K562 (cell line): ENCODE results near the gene CLDN5. TPM values are rescaled to one million over a fixed set of nuclear protein-coding genes. Genes with fewer than 3 reads are reported as not detected.
A peak's percentile ranks its signal among the peaks of the same experiment; 100 is the strongest.

Experiments used
- ARID2 ChIP-seq: fragments of 450-650 bp; IDR thresholded peaks from 2 replicates; pipeline ENCODE4 v1.6.1; 2017; ENCODE audit warnings: antibody characterized with exemption, mild to moderate bottlenecking
- CBFA2T2 ChIP-seq: fragments of 450-650 bp; conservative IDR thresholded peaks from 2 replicates; pipeline ENCODE4 v1.6.1; 2017; ENCODE audit warnings: mild to moderate bottlenecking
- CXXC5 ChIP-seq: fragments of 250-450 bp; sonication (Bioruptor Pico); IDR thresholded peaks from 2 replicates; pipeline ENCODE4 v1.8.0; 2022; ENCODE audit warnings: inconsistent platforms, mild to moderate bottlenecking, moderate library complexity
- HDAC1 ChIP-seq, 2 experiments: fragments of 450-650 bp; IDR thresholded peaks; 2 replicates each; pipeline ENCODE4 v1.6.1; 2016 to 2017; ENCODE audit warnings: inconsistent platforms in 1 of 2, mild to moderate bottlenecking in 1 of 2, moderate library complexity in 1 of 2
- HDAC2 ChIP-seq: fragments of 450-650 bp; IDR thresholded peaks from 2 replicates; pipeline ENCODE4 v1.6.1; 2016; ENCODE audit warnings: mild to moderate bottlenecking
- HDGF ChIP-seq: fragments of 450-650 bp; IDR thresholded peaks from 2 replicates; pipeline ENCODE4 v1.6.1; 2016
- HLTF ChIP-seq: fragments of 450-650 bp; IDR thresholded peaks from 2 replicates; pipeline ENCODE4 v1.6.1; 2016
- HNRNPUL1 ChIP-seq: fragments of 200-400 bp; formaldehyde crosslinking; IDR thresholded peaks from 2 replicates; pipeline ENCODE4 v1.6.1; 2017; ENCODE audit warnings: low read length
- LEF1 ChIP-seq: fragments of 450-650 bp; IDR thresholded peaks from 2 replicates; pipeline ENCODE4 v1.6.1; 2016; ENCODE audit warnings: mild to moderate bottlenecking
- NCOR1 ChIP-seq: fragments of 450-650 bp; IDR thresholded peaks from 2 replicates; pipeline ENCODE4 v1.6.1; 2016; ENCODE audit warnings: mild to moderate bottlenecking, moderate library complexity
- PHB2 ChIP-seq: fragments of 450-650 bp; IDR thresholded peaks from 2 replicates; pipeline ENCODE4 v1.6.1; 2017; ENCODE audit warnings: low read depth
- SMAD2 ChIP-seq: fragments of 150-350 bp; IDR thresholded peaks from 2 replicates; pipeline ENCODE4 v1.6.1; 2014; ENCODE audit warnings: low read depth, mild to moderate bottlenecking, low read length
- SNRNP70 ChIP-seq: fragments of 200-400 bp; formaldehyde crosslinking; optimal IDR thresholded peaks from 2 replicates; pipeline ENCODE3; 2017; ENCODE audit warnings: low read depth, low read length
- SPI1 ChIP-seq: IDR thresholded peaks from 2 replicates; pipeline ENCODE4 v1.6.1; 2011; ENCODE audit warnings: low read depth, low read length, control low read depth, borderline replicate concordance
- ZNF436 ChIP-seq: fragments of 250-450, 450-650 bp; sonication (Bioruptor Pico); formaldehyde crosslinking; IDR thresholded peaks from 2 replicates; pipeline ENCODE4 v1.7.0; 2020; ENCODE audit warnings: mild to moderate bottlenecking
- ZNF444 ChIP-seq: fragments of 250-450 bp; sonication (Bioruptor Pico); IDR thresholded peaks from 2 replicates; pipeline ENCODE4 v1.4.0; 2020; ENCODE audit warnings: mild to moderate bottlenecking, moderate library complexity
- ZNF586 ChIP-seq: fragments of 450-650 bp; formaldehyde crosslinking; conservative IDR thresholded peaks from 2 replicates; pipeline ENCODE4 v1.4.0; 2020; ENCODE audit warnings: mild to moderate bottlenecking, moderate library complexity
- ZNF717 ChIP-seq: fragments of 250-450 bp; sonication (Bioruptor Pico); IDR thresholded peaks from 2 replicates; pipeline ENCODE4 v1.5.0; 2021
- ZZZ3 ChIP-seq: fragments of 450-650 bp; IDR thresholded peaks from 2 replicates; pipeline ENCODE4 v1.6.1; 2016; ENCODE audit warnings: antibody characterized with exemption, mild to moderate bottlenecking, moderate library complexity
- polyA plus RNA-seq, 8 experiments: library from polyadenylated mRNA; depleted of rRNA in 4 of 8; stranded (reverse) in 5 of 8; unstranded in 3 of 8; fragments of >200 nt; fragmentation: Nextera tagmentation in 2 of 8; fragmentation: Illumina TruSeq in 1 of 8; extraction: Ambion mirVana in 2 of 8; extraction: Trizol in 1 of 8; gene quantifications; 2 replicates each; pipeline versions ENCODE4 v1.2.1 to v1.2.3, GENCODE V29; 2011 to 2014; ENCODE audit warnings: inconsistent platforms in 1 of 8, missing spikeins in 1 of 8
- total RNA-seq, 7 experiments: library from RNA; depleted of rRNA in 6 of 7; stranded (reverse); fragments of >200 nt in 6 of 7; fragmentation: Illumina TruSeq in 2 of 7; extraction: Trizol in 2 of 7; gene quantifications; 2 replicates each; pipeline versions ENCODE4 v1.2.1 to v1.2.3, GENCODE V29; 2011 to 2021; ENCODE audit warnings: low replicate concordance in 1 of 7
- TF ChIP-seq, protein P1 (sequence below): sonication (generic); formaldehyde crosslinking; IDR thresholded peaks from 2 replicates; pipeline ENCODE4 v1.9.0; 2022; ENCODE audit warnings: mild to moderate bottlenecking, missing genetic modification reagents
- TF ChIP-seq, protein P2 (sequence below): sonication (generic); formaldehyde crosslinking; IDR thresholded peaks from 2 replicates; pipeline ENCODE4 v1.8.0; 2022; ENCODE audit warnings: mild to moderate bottlenecking, low read depth, missing genetic modification reagents
- TF ChIP-seq, protein P3 (sequence below), 2 experiments: fragments of 450-650 bp; formaldehyde crosslinking in 1 of 2; IDR thresholded peaks; 2 replicates each; pipeline versions ENCODE4 v1.4.0 to v1.6.1; 2014 to 2020; ENCODE audit warnings: mild to moderate bottlenecking in 2 of 2, borderline replicate concordance in 1 of 2, low read depth in 1 of 2

CLDN5 gene
- total and polyA plus RNA-seq, 9 of the 15 experiments (the other 6 are each of a cell fraction or from before 2014, with no cell fraction given): 0.20 TPM; not detected in 8

DNA sequence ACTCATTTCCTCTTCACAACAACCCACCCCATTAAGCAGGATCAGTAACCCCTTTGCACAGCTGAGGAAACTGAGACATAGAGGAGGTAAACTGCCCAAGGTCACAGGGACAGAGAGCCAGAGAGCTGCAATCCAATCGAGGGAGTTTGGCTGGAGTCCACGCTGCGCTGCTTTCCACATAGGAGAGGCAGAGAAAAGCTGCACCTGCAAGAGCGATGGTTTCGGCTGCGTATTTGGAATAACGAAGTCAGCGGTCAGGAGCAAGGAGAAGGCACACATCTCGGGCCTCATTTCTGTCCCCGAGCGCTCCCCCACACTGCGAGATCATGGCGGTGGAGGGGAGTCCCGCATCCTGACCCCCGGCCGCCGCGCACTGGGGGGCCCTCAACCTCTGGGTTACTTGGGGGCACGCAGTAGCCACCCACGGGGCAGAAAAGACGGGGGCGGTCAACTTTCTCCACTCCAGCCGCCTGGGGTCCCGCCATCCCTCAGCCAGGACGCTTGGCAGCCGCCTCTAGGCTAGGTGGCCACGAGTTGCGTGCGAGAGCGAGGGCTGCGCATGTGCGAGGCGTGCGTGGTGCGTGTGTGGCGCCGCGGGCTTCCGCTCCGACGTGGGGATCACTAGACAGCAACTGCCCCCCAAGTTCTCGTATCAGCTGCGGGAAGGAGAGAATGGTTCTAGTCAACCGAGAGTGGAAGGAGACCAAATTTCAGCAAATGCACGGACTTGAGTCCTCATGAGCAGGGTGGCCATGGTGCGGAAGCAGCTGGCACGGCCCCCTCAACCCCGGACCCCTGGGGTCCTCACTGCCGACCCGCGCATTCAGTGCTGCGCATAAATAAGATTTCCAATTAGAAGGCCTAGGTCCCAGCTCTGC is 42.3 kb upstream of the CLDN5 start (continued):
- TF ChIP-seq HDGF (no peak), HNRNPUL1 (no peak), LEF1 (no peak), PHB2 (no peak), ZNF717 (CRISPR knock-in tag) (no peak), CXXC5 (CRISPR knock-in tag) (peak; percentile 75), SPI1 (no peak), ZNF436 (CRISPR knock-in tag) (no peak), NCOR1 (no peak), ZNF444 (CRISPR knock-in tag) (no peak), ARID2 (no peak), HDAC1 (IDR thresholded peaks at IDR 0.05) (no peak), CBFA2T2 (no peak), ZZZ3 (no peak), SNRNP70 (no peak), ZNF586 (CRISPR knock-in tag) (no peak), HLTF (no peak), SMAD2 (no peak), HDAC2 (no peak)
- TF ChIP-seq, protein P1, sequence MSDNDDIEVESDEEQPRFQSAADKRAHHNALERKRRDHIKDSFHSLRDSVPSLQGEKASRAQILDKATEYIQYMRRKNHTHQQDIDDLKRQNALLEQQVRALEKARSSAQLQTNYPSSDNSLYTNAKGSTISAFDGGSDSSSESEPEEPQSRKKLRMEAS: peak; percentile 80
- TF ChIP-seq, protein P2, sequence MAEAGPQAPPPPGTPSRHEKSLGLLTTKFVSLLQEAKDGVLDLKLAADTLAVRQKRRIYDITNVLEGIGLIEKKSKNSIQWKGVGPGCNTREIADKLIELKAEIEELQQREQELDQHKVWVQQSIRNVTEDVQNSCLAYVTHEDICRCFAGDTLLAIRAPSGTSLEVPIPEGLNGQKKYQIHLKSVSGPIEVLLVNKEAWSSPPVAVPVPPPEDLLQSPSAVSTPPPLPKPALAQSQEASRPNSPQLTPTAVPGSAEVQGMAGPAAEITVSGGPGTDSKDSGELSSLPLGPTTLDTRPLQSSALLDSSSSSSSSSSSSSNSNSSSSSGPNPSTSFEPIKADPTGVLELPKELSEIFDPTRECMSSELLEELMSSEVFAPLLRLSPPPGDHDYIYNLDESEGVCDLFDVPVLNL: peak; percentile 56; the same call in 1 of the 2 replicates
- TF ChIP-seq, protein P3, sequence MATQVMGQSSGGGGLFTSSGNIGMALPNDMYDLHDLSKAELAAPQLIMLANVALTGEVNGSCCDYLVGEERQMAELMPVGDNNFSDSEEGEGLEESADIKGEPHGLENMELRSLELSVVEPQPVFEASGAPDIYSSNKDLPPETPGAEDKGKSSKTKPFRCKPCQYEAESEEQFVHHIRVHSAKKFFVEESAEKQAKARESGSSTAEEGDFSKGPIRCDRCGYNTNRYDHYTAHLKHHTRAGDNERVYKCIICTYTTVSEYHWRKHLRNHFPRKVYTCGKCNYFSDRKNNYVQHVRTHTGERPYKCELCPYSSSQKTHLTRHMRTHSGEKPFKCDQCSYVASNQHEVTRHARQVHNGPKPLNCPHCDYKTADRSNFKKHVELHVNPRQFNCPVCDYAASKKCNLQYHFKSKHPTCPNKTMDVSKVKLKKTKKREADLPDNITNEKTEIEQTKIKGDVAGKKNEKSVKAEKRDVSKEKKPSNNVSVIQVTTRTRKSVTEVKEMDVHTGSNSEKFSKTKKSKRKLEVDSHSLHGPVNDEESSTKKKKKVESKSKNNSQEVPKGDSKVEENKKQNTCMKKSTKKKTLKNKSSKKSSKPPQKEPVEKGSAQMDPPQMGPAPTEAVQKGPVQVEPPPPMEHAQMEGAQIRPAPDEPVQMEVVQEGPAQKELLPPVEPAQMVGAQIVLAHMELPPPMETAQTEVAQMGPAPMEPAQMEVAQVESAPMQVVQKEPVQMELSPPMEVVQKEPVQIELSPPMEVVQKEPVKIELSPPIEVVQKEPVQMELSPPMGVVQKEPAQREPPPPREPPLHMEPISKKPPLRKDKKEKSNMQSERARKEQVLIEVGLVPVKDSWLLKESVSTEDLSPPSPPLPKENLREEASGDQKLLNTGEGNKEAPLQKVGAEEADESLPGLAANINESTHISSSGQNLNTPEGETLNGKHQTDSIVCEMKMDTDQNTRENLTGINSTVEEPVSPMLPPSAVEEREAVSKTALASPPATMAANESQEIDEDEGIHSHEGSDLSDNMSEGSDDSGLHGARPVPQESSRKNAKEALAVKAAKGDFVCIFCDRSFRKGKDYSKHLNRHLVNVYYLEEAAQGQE (IDR thresholded peaks at IDR 0.05; ENCODE audit: borderline replicate concordance): no peak
- TF ChIP-seq, protein P3 (CRISPR knock-in tag; IDR thresholded peaks at IDR 0.05; ENCODE audit: low read depth): no peak
